Activated gamma-delta T cell (primary cell): ENCODE results near the gene ARMH3.

Experiments used
- DNase-seq: peaks from one replicate; lab custom pipeline; 2025; lab: John Stamatoyannopoulos, UW

Gene ARMH3

DNA sequence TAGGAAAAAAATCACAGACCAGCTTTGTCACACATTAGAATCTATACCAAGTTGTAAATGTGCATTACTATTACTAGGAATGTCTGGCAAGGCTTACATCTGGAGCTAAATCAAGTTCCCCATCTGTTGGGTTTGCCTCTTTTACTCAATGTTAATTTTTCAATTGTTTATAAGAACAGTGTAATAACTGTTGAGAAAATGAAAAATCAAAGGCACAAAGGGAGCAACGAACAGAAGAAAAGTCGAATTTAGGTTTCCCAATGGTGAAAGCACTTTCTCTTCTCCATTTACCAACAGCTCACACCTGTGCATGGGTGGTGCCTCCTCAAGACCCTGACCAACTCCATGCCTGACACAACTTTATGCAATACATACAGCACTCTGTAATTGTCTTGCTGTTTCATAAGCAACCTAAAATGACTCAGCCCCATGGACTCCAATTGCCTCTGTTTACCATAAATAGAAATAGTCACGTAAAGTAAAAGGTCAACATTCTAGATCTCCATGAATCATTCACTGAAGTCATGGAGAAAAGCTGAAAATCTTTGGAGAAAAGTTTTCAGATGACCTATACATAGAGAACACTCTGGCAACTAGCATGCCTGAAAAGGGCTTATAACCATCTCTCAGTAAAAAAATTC, 116.8 kb downstream of the ARMH3 start:
- no peak for DNase-seq

DNA sequence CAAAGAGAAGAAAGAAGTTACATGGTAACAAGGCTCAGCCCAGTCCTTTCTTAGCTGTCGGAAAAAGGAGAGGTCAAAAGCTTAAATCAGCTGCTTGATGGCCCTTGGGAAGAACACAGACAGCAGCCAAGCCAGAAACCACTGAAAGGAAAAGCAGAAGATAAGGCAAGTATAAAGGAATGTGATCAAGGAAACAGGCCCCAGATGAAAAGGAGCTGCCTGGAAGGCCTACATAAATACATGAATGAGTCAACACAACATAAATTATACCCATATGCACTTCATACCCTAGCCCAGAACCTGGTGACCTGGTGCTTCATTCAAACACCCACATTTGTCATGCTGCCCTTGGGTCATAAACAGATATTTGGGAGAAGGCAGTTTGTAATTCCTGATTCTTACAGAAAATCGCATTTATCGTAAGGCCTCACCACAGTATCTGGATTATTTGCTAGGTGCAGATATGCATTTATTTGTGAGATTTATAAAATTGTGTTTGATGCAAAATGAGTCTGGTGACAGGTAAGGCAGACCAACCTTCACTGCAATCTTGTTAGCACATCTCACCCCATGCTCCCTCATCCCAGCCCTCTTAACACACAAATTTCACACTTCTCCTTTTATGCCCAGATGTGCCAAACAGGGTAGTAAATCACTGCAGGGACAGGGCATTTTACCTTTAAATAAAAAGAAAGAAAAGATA, 117.5 kb downstream of the ARMH3 start:
- no peak for DNase-seq

DNA sequence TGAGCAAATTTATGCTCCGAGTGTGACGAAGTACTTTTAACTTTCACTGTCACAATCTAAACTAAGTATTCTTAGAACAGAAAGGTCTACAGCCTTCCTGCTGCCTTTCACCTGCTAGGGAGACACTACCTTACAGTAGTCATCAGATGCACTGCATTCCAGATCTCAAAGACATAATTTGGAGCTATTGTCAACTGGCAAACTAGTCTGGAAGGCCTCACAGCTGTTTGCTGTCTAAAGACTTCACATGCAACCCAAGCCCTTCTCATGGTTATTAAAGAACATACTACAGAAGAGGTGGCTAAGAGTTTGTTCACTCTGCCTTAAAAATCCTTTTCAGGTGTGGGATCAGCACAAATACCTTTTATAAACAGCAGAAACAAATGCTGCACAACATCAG, 120.5 kb downstream of the ARMH3 start:
- DNase-seq = no peak

DNA sequence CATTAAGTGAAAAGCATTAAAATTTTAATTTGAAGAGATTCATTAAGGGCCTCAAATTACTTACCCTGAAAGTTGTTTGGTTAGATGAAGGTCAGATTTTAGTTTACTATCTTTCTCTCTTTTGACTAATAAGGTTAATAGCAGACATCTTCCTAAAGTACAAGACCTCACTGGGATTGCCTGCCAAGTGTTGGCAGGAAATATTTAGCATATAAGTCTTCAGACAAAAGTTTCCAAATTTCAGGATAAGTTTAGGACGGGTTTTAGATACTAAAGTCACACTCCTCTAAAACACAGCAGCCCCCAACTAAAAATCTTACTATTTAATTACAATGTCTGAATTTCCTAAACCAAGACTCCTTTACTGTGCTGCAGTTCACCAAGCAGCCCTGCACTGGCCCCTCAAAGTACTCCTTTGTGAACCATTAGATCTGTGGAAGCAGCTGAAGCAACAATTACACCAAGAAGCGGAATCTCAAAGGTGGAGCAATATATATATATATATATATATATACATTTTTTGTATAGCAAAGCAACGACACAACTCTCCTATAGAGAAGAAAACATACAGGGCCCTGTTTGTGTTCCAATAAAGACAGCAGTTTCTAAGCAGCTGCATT, 121.2 kb downstream of the ARMH3 start:
- no peak for DNase-seq

DNA sequence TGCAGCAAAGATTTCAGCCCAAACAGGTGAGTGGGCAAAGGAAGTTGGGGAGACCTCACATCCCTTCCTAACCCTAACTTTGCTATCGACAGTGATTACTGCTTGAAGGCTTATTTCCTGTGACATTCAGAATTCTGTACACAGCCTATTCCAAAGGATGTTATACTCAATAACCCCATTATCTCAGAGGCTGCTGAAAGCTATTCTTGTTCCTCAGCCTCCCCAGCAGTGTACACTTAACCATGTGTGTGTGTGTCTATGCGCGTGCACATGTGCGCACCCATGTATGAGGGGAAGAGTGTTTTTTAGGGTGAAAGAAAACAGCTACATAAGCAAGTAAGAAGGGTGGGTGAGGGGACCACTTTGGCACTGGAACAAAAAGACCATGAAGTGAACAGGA, 122.0 kb downstream of the ARMH3 start:
- no peak for DNase-seq

GRCh38 chr10:101932183-101932582, 123.8 kb downstream of the ARMH3 start:
- DNase-seq = no peak

DNA sequence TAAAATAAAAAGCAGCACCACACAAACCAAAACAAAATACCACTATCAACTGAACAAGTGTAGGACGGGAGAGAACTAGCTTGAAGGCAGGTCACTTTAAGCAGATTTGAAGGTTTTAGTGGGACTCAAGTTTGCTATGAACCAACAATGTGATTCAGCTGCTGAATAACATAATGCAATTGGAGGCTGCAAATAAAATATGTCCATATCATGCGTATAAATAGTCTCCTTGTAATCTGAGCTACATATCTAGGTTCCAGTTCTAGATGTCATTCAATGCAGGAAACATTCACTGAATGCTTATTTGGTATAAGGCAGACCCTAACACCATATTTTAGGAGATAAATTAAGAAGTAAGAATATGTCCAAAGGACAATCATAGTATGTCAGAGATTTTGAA, 130.9 kb downstream of the ARMH3 start:
- DNase-seq = no peak

GRCh38 chr10:101923256-101923655, 132.7 kb downstream of the ARMH3 start:
- no peak for DNase-seq

GRCh38 chr10:101922846-101923245, 133.1 kb downstream of the ARMH3 start:
- no peak for DNase-seq

GRCh38 chr10:101920546-101920945, 135.4 kb downstream of the ARMH3 start:
- DNase-seq = no peak

- DNase-seq = no peak
These were observed 136.8 kb downstream of the ARMH3 start for GRCh38 chr10:101919026-101919770.

DNA sequence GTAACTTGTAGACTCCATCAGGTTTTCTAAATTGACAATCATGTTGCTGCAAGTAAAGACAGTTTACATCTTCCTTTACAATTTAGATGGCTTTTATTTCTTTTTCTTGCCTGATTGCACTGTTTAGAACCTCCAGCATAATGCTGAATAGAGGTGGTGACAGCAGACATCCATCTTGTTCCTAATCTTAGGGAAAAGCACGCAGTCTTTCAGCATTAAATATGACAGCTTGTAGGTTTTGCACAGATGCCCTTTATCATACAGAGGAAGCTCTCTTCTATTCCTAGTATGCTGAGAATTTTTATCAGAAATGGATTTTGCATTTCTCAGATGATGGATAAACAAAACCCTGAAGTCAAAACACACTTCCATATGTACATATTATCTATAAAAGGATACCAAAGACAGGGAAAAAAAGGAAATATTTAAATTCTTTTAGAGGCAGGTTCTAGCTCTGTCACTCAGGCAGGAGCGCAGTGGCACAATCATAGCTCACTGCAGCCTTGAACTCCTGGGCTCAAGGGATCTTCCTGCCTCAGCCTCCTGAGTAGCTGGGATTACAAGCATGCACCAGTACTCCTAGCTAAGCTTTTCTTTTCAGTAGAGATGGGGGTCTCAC, 143.3 kb downstream of the ARMH3 start:
- no peak for DNase-seq

GRCh38 chr10:101906586-101907183, 149.3 kb downstream of the ARMH3 start:
- no peak for DNase-seq

DNA sequence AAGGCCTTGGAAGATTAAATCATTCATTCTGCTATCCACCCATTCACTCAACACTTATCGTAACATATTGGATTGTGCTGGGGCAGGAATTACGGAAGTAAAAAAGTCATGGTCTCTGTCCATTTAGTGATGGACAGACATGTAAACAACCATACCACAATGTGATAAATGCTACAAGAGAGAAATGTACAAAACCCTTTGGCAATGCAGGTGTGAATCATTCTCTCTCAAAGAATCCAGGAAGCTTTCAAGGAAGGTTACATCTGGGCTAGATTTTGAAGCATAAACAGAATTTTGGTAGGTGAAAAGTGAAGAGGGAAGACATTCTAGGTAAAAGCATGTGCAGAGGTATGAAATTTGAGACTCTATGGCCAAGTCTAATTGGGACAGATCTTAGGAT, 150.7 kb downstream of the ARMH3 start:
- no peak for DNase-seq

- DNase-seq = no peak
These were observed 152.0 kb downstream of the ARMH3 start for GRCh38 chr10:101903827-101904550.

- no peak for DNase-seq
These were observed 153.2 kb downstream of the ARMH3 start for GRCh38 chr10:101902820-101903145.

GRCh38 chr10:101902032-101902819, 153.7 kb downstream of the ARMH3 start:
- no peak for DNase-seq

- DNase-seq = no peak
These were observed 154.6 kb downstream of the ARMH3 start for GRCh38 chr10:101901340-101901739.

DNA sequence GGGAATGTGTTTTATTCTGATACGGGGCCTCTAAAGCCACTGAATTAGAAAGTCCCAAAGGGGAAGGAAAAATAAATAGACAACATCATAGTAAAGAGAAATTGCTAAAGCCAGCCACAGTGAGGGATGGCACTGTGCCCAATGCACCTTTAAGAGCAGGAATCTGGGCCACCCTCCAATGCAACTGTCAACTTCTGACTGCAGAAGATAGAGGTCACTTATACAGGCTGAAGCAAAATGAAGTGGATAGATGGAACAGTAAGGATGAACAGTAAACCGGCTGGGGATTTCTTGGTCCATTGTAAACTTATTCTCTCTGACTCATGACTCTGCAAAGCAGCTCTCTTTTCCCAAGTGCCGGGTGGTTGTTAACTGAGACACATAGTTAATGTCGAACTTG, 158.3 kb downstream of the ARMH3 start:
- DNase-seq = no peak

GRCh38 chr10:101896225-101896877, 159.6 kb downstream of the ARMH3 start:
- no peak for DNase-seq
